HPDE6-E6E7 (cell line): Measurements from ENCODE around the gene MYO18B.
"Not testable (repeated sequence)": the region's sequence is repeated elsewhere in the genome, so short reads cannot be mapped to it uniquely, and the experiment has no call there.

ENCODE experiments used
- DNase-seq: peaks from one replicate; pipeline ENCODE4 v3.0.0; 2011; ENCODE audit warnings: missing footprints; ENCODE audit errors: extremely low spot score

Gene MYO18B

GRCh38 chr22:25942856-25943411, 200.9 kb downstream of the MYO18B start:
- no peak for DNase-seq

GRCh38 chr22:25950111-25950510, 208.1 kb downstream of the MYO18B start:
- DNase-seq: no peak

GRCh38 chr22:25953276-25953675, 211.3 kb downstream of the MYO18B start:
- DNase-seq: no peak

- no peak for DNase-seq
Measured at GRCh38 chr22:25953919-25954318, 211.9 kb downstream of the MYO18B start.

- DNase-seq: no peak
Measured at GRCh38 chr22:25955323-25955722, 213.3 kb downstream of the MYO18B start.

GRCh38 chr22:25956801-25957200, 214.8 kb downstream of the MYO18B start:
- no peak for DNase-seq

GRCh38 chr22:25959818-25960774, 218.1 kb downstream of the MYO18B start:
- DNase-seq: no peak

- no peak for DNase-seq
Measured at GRCh38 chr22:25961699-25962098, 219.7 kb downstream of the MYO18B start.

- no peak for DNase-seq
Measured at GRCh38 chr22:25962711-25963110, 220.7 kb downstream of the MYO18B start.

- no peak for DNase-seq
Measured at GRCh38 chr22:25964961-25965730, 223.2 kb downstream of the MYO18B start.

GRCh38 chr22:25966448-25966913, 224.5 kb downstream of the MYO18B start:
- no peak for DNase-seq

- DNase-seq: no peak
Measured at GRCh38 chr22:25969286-25969685, 227.3 kb downstream of the MYO18B start.

- DNase-seq: no peak
Measured at GRCh38 chr22:25969901-25970300, 227.9 kb downstream of the MYO18B start.

- no peak for DNase-seq
Measured at GRCh38 chr22:25970374-25970911, 228.5 kb downstream of the MYO18B start.

GRCh38 chr22:25970999-25971811, 229.2 kb downstream of the MYO18B start:
- DNase-seq: no peak

GRCh38 chr22:25972397-25972796, 230.4 kb downstream of the MYO18B start:
- DNase-seq: no peak

- DNase-seq: no peak
Measured at GRCh38 chr22:25976356-25976755, 234.4 kb downstream of the MYO18B start.

GRCh38 chr22:25979968-25980367, 238.0 kb downstream of the MYO18B start:
- DNase-seq: no peak

GRCh38 chr22:25984911-25985310, 242.9 kb downstream of the MYO18B start:
- DNase-seq: not testable (repeated sequence)

GRCh38 chr22:25987948-25988347, 246.0 kb downstream of the MYO18B start:
- no peak for DNase-seq

GRCh38 chr22:25990940-25991339, 249.0 kb downstream of the MYO18B start:
- no peak for DNase-seq
